ENCODE data around the gene REG3A. TPM values are rescaled to one million over a fixed set of nuclear protein-coding genes. Genes with fewer than 3 reads are reported as not detected.

REG3A gene
- total RNA-seq, 1 experiment from 2014 or later, result not detected

GRCh38 chr2:79191081-79191480 lies 31.5 kb upstream of the REG3A start:
- Histone ChIP-seq H3K27ac (ENCODE audit: insufficient read length, low read depth, low read length) (no peak overlapping the region), H2AK5ac (ENCODE audit: insufficient read length, low read length) (no peak overlapping the region), H3K79me2 (ENCODE audit: insufficient read depth, low read length) (no peaks in the 10 kb centered on the region), H3K79me1 (ENCODE audit: insufficient read depth, low read depth, low read length, poor library complexity, severe bottlenecking) (no peaks in the 10 kb centered on the region), H3K4me1 (ENCODE audit: insufficient read depth, low read length) (no peaks in the 10 kb centered on the region), H4K91ac (ENCODE audit: insufficient read length, low read depth, low read length) (no peak overlapping the region), H3K23ac (ENCODE audit: insufficient read length, low read depth, low read length) (no peak overlapping the region), H4K8ac (replicated peaks; ENCODE audit: insufficient read length, low read depth, low read length) (no peak overlapping the region), H2BK20ac (ENCODE audit: low read depth, low read length, poor library complexity, severe bottlenecking) (no peak overlapping the region), H3T11ph (ENCODE audit: low read length) (no peak overlapping the region), H3K14ac (ENCODE audit: insufficient read depth, low read length) (no peak overlapping the region), H2BK120ac (ENCODE audit: low read depth, low read length, poor library complexity, severe bottlenecking) (no peak overlapping the region), H3K56ac (ENCODE audit: insufficient read length, low read depth, low read length) (no peak overlapping the region), H3K18ac (ENCODE audit: insufficient read length, low read depth, low read length) (no peak overlapping the region), H3K23me2 (ENCODE audit: insufficient read length, low read depth, low read length, poor library complexity, severe bottlenecking) (no peaks in the 10 kb centered on the region), H3K27me3 (ENCODE audit: insufficient read depth, low read length) (no peaks in the 10 kb centered on the region), H2AFZ (ENCODE audit: low read length) (no peak overlapping the region), H3K4ac (ENCODE audit: low read depth, low read length) (no peak overlapping the region), H4K20me1 (ENCODE audit: control insufficient read depth, insufficient read depth, insufficient read length) (no peaks in the 10 kb centered on the region), H3K9me3 (ENCODE audit: control insufficient read depth, low read depth, low read length) (no peaks in the 10 kb centered on the region), H2BK12ac (ENCODE audit: insufficient read length, low read depth, low read length) (no peak overlapping the region), H3K9ac (ENCODE audit: extremely low read depth, insufficient read length, low read length) (no peak overlapping the region), H4K5ac (ENCODE audit: insufficient read length, low read depth, low read length) (no peak overlapping the region), H2BK15ac (ENCODE audit: low read depth, low read length) (no peak overlapping the region), H3K4me2 (ENCODE audit: insufficient read depth, insufficient read length, low read length) (no peak overlapping the region), H2BK5ac (ENCODE audit: insufficient read length, low read length) (no peak overlapping the region)
- peaks cover 74% of the 10 kb centered on the region for H3K27me3 Mint-ChIP-seq (ENCODE audit: low read depth)
- TF ChIP-seq CTCF (conservative IDR thresholded peaks at IDR 0.05), result no peak
- H3K36me3 Mint-ChIP-seq (ENCODE audit: insufficient read depth in 1 of 3, low read depth in 3 of 3), result no peaks in the 10 kb centered on the region
- H3K4me3 Mint-ChIP-seq, result no peak overlapping the region
- peaks cover 7 to 24% of the 10 kb centered on the region in 2 experiments for H3K4me1 Mint-ChIP-seq
- no CpG with 5 or more reads among the region's 1 CpG for WGBS (ENCODE audit: extremely low coverage, insufficient read length, low lambda C conversion rate)
- no peak overlapping the region for H3K27ac Mint-ChIP-seq
- no peak for DNase-seq
- H3K9me3 Mint-ChIP-seq, result peaks cover 0 to 6% of the 10 kb centered on the region in 2 experiments; a peak in 2 of 5 replicates

Data from H9 (cell line).